Fibroblast of mammary gland (primary cell): ENCODE results near the gene WDFY2.
A peak's percentile ranks its signal among the peaks of the same experiment; 100 is the strongest.

ENCODE experiments used
- DNase-seq: peaks from one replicate; pipeline ENCODE4 v3.0.0-alpha.2; 2010; ENCODE audit warnings: low read depth
- H3K4me3 ChIP-seq: 2 replicates; pipeline ENCODE4 v1.5.1; 2011; ENCODE audit warnings: low read depth, mild to moderate bottlenecking, low read length, moderate library complexity; ENCODE audit not compliant: control insufficient read depth
- CTCF ChIP-seq: conservative IDR thresholded peaks from 2 replicates; pipeline ENCODE4 v1.5.1; 2011; ENCODE audit warnings: low read depth, low read length, inconsistent platforms; ENCODE audit not compliant: control insufficient read depth, insufficient read depth

The WDFY2 gene

GRCh38 chr13:51581148-51581820 is 3.0 kb upstream of the WDFY2 start:
- no peak overlapping the region for H3K4me3 ChIP-seq
- no peak for DNase-seq
- TF ChIP-seq CTCF = no peak

GRCh38 chr13:51583469-51583874 is 790 bp upstream of the WDFY2 start:
- no peak for TF ChIP-seq CTCF
- peak overlapping the region; percentile 50 for H3K4me3 ChIP-seq
- no peak for DNase-seq

DNA sequence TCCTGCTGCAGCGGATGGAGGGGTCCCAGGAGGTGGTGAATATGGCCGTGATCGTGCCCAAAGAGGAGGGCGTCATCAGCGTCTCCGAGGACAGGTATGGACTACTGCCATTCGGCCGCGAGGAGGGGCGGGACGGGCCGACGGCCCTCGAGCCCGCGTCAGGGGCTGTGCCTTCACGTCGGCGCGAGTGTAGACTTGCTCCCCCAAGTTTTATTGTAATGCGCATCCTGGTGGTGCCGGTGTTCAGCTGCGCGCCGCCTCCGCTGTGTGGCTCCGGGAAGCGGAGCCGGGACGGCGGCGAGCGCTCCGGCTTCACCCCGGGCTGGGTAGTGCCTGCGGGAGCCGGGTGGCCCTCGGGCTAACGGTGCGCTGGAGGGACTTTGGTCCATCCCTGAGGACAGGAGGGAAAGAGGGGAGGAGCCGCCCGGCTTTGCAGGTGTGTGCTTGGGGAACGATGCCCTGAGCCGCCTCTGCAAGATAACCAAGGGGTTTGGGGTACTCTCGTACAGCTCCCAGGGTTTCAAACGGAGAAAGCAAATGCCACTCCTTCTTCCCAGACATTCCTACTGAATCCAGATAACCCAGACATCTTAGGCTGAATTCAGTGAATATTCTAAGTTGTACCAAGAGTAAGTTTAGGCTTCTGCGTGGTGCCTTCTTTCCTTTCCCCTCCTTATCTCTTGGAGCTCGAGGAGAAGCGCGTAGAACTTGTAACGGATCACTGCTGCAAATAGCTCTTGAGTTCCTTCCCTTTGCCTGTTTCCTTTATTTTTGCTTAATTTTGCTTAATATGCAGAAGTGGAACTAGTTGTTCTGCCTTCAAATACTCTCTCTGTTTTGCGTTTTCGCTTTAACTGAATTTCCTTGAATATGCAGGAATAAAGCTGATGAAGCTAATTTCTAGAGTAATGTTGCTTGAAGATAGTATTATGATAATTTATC is 740 bp downstream of the WDFY2 start:
- H3K4me3 ChIP-seq = peak overlapping the region; percentile 96
- TF ChIP-seq CTCF = no peak
- peak; percentile 40 for DNase-seq

- H3K4me3 ChIP-seq = peak overlapping the region; percentile 96
- TF ChIP-seq CTCF = no peak
- peak; percentile 80 for DNase-seq
Observed at GRCh38 chr13:51585696-51586095, 1.4 kb downstream of the WDFY2 start.

GRCh38 chr13:51587372-51587771 is 3.1 kb downstream of the WDFY2 start:
- no peak for DNase-seq
- no peak overlapping the region for H3K4me3 ChIP-seq
- no peak for TF ChIP-seq CTCF

DNA sequence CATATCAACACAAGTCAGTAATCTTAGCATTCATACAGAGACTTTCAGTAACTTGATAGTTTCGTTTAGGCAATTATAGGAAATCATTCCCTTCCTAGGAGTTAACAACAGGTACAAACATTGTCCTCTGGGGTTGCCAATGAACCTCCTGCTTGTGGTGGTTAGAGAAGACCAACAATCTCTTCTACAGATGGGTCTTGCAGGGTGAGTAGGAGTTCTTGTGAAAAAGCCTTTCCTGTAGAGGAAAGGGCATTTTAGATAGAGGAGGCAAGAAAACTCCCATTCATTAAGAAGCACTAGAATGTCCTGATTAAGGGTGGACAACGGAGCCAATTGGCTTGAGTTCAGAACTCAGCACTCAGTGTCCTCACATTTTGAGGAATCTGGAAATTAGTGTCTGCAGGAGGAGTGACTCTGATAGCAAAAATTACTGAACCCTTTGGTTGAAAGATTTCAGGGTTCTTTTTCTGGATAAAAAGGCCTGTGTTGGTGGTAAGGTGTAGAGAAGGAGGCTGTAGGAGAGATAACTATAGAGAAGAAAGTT is 4.2 kb downstream of the WDFY2 start:
- no peak for DNase-seq
- H3K4me3 ChIP-seq = no peak overlapping the region
- TF ChIP-seq CTCF = no peak
